Activated CD4-positive, alpha-beta T cell treated with anti-CD3 and anti-CD28 coated beads, Interleukin-2, amount 10 ng/mL, durations not matched to agents 24 days and 14 days (primary cell): Measurements from ENCODE around the gene GPR17. TPM values are rescaled to one million over a fixed set of nuclear protein-coding genes. Genes with fewer than 3 reads are reported as not detected.

Experiments
- DNase-seq: peaks from one replicate; pipeline ENCODE4 v3.0.0; 2022
- H3K27ac Mint-ChIP-seq: one replicate; pipeline ENCODE4 v1.8.0; 2022; ENCODE audit warnings: mild to moderate bottlenecking, mixed read lengths
- H3K27me3 Mint-ChIP-seq: one replicate; pipeline ENCODE4 v1.8.0; 2022; ENCODE audit warnings: mixed read lengths
- H3K36me3 Mint-ChIP-seq: one replicate; pipeline ENCODE4 v1.8.0; 2022; ENCODE audit warnings: low read depth, mild to moderate bottlenecking, mixed read lengths
- H3K4me1 Mint-ChIP-seq: one replicate; pipeline ENCODE4 v1.8.0; 2021; ENCODE audit warnings: mixed read lengths
- H3K4me3 Mint-ChIP-seq: one replicate; pipeline ENCODE4 v1.8.0; 2022; ENCODE audit warnings: mild to moderate bottlenecking, moderate library complexity, mixed read lengths
- H3K9me3 Mint-ChIP-seq: one replicate; pipeline ENCODE4 v1.8.0; 2021; ENCODE audit warnings: mixed read lengths
- intact Hi-C: fragments of 100-400 bp; cut with micrococcal nuclease; formaldehyde crosslinking; loops from one replicate; pipeline ENCODE4 v1.15.1; 2023
- total RNA-seq: library from RNA; stranded (reverse); gene quantifications from 2 replicates; pipeline ENCODE4 v1.2.3, GENCODE V29; 2022

The GPR17 gene
- total RNA-seq, 1 donor from 2014 or later, result not detected

- no peak overlapping the region for H3K27ac Mint-ChIP-seq
- peaks cover 12% of the 10 kb centered on the region for H3K9me3 Mint-ChIP-seq
- H3K4me3 Mint-ChIP-seq, result no peak overlapping the region
- peaks cover 6% of the 10 kb centered on the region for H3K27me3 Mint-ChIP-seq
- no peaks in the 10 kb centered on the region for H3K36me3 Mint-ChIP-seq
- intact Hi-C loops, result no loop called here
- DNase-seq, result no peak
- H3K4me1 Mint-ChIP-seq, result peaks cover 4% of the 10 kb centered on the region
Measured at GRCh38 chr2:127609031-127609751, 36.8 kb upstream of the GPR17 start.

GRCh38 chr2:127609818-127610217 is 36.1 kb upstream of the GPR17 start:
- intact Hi-C loops, result no loop called here
- Mint-ChIP-seq H3K9me3 (peaks cover 14% of the 10 kb centered on the region), H3K36me3 (no peaks in the 10 kb centered on the region), H3K4me3 (no peak overlapping the region), H3K27me3 (peaks cover 8% of the 10 kb centered on the region), H3K4me1 (no peaks in the 10 kb centered on the region), H3K27ac (no peak overlapping the region)
- no peak for DNase-seq

DNA sequence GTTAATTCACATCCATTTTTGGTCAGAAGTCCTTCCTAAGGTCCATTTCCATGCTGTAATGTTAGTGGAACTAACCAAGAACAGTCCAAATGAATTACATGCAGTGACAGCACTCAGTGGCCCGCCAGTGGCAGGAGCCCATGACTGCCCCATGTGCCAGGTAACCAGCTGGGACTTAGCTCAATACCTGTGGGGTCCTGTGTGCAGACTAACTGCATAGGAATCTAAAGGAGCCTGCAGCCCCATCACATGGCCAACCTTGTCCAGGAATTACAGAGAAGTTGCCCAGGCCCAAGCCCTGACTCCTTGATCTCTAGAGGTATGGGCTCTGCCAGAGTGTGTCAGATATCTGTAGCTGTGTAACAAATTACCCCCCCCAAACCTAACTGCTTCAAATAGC is 35.4 kb upstream of the GPR17 start:
- intact Hi-C loops, result no loop called here
- H3K4me3 Mint-ChIP-seq, result no peak overlapping the region
- H3K36me3 Mint-ChIP-seq, result no peaks in the 10 kb centered on the region
- H3K27ac Mint-ChIP-seq, result no peak overlapping the region
- no peak for DNase-seq
- H3K27me3 Mint-ChIP-seq, result peaks cover 10% of the 10 kb centered on the region
- peaks cover 14% of the 10 kb centered on the region for H3K9me3 Mint-ChIP-seq
- H3K4me1 Mint-ChIP-seq, result no peaks in the 10 kb centered on the region

DNA sequence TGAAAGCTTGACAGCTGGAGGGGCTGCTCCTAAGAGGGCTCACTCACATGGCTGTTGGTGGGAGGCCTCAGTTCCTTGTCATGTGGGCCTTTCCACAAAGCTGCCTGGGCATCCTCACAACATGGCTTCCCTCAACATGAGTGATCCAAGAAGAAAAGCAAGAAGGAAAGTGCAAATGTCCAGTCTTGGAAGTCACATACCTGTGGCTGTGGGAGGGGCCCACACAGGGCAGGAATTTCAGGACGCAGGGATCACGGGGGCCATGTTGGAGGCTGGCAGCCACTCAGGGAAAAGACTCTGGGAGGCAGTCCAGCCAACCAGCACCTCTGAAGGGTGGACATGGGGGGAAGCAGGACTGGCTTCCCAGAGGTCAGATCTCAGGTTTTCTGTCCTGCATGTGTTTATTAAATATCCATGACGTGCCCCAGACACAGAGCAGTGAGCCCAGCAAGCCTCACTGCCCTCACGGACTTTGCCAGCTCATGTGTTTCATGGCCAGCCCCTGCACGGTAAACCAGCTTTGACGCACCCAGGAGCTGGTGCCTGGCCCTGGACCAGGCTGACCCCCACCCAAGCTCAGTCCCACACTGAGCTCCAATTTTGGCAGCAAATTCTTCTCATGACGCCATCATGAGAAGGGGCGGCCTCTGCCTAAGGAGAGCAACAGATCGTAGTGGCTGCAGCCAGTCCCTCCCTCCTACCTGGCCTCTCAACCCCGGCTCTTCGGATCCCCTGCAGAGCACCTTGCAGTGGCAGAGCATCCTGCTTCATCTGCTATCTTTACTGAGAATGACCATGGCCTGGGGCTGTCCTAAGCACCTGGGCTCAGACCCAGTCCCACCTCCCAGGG is 34.7 kb upstream of the GPR17 start:
- Mint-ChIP-seq H3K9me3 (peaks cover 14% of the 10 kb centered on the region), H3K36me3 (no peaks in the 10 kb centered on the region), H3K27ac (no peak overlapping the region), H3K4me1 (peaks cover 4% of the 10 kb centered on the region), H3K4me3 (no peak overlapping the region), H3K27me3 (peaks cover 18% of the 10 kb centered on the region)
- DNase-seq, result no peak
- intact Hi-C loops, result no loop called here

DNA sequence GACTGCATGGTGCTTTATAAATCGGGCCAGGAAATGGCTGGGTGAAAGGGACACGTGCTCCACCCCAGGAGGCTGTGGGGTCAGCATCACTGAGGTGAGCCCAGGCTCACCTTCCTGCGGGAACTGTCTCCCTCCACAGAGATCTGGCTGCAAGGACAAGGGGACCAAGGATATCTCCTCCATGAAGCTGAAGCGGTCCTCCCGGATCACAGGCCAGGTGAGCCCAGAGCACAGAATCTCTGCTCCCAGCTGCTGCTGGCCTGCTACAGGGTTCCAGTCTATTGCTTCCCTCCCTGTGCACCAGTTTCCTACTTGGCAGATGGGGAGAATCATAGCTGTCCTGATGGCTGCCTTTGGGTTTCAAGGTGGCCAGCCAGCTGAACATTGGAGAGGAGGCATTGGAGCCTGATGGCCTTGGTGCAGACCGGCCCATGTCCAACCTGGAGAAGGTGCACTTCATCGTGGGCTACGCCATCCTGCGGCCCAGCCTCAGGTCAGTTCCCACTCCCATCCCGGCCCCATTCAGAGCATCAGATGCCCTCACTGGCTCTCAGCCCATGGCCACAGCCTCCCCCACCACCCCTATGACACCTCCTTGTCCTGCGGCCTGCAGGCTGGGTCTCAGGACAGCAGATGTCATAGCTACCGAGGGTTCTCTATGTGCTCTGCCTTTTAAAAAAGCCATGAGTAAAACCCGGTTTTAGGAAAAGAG is 33.7 kb upstream of the GPR17 start:
- Mint-ChIP-seq H3K4me3 (no peak overlapping the region), H3K4me1 (peaks cover 4% of the 10 kb centered on the region), H3K36me3 (no peaks in the 10 kb centered on the region), H3K27me3 (peaks cover 24% of the 10 kb centered on the region), H3K9me3 (peaks cover 14% of the 10 kb centered on the region), H3K27ac (no peak overlapping the region)
- intact Hi-C loops, result no loop called here
- no peak for DNase-seq

- peaks cover 4% of the 10 kb centered on the region for H3K4me1 Mint-ChIP-seq
- no peak overlapping the region for H3K27ac Mint-ChIP-seq
- no peak for DNase-seq
- peaks cover 14% of the 10 kb centered on the region for H3K9me3 Mint-ChIP-seq
- no peak overlapping the region for H3K4me3 Mint-ChIP-seq
- no peaks in the 10 kb centered on the region for H3K36me3 Mint-ChIP-seq
- intact Hi-C loops, result no loop called here
- peaks cover 28% of the 10 kb centered on the region for H3K27me3 Mint-ChIP-seq
Measured at GRCh38 chr2:127614246-127614645, 31.7 kb upstream of the GPR17 start.

GRCh38 chr2:127614731-127615130 is 31.2 kb upstream of the GPR17 start:
- no peaks in the 10 kb centered on the region for H3K36me3 Mint-ChIP-seq
- no peak overlapping the region for H3K27ac Mint-ChIP-seq
- no peak overlapping the region for H3K4me3 Mint-ChIP-seq
- peaks cover 28% of the 10 kb centered on the region for H3K27me3 Mint-ChIP-seq
- peaks cover 14% of the 10 kb centered on the region for H3K9me3 Mint-ChIP-seq
- peaks cover 4% of the 10 kb centered on the region for H3K4me1 Mint-ChIP-seq
- no peak for DNase-seq
- intact Hi-C loops, result no loop called here

DNA sequence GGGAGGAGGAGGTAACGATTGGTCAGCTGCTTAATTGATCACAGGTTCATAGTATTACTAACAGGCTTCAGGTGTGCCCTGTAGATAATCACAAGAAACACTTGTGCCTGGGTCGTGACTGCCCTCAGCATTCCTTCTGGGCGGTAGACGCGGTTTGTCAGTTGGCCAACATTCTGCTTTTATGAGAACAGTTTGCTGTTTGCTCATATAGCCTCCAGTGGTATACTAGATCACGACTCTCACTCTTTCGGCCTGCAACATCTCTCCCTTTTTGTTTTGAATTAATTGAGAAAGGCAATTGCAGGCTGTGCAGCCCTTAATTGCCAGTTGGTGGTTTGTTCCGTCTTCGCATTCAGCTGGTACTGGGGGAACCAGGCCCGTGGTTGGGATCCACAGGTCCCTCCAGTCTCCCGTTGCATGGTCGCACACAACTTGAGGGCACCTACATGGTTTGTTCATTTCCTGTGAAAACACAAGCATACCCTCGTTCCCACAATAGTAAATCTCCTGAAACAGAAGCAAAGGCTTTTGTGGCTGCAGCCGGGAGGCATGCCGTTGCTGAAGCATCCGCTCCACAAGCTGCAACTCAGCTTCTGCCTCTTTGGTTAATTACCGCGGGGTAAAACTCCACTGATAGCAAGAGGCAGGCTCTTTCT is 30.3 kb upstream of the GPR17 start:
- DNase-seq, result no peak
- Mint-ChIP-seq H3K4me1 (peaks cover 4% of the 10 kb centered on the region), H3K27ac (no peak overlapping the region), H3K27me3 (peaks cover 28% of the 10 kb centered on the region), H3K4me3 (no peak overlapping the region), H3K36me3 (no peaks in the 10 kb centered on the region), H3K9me3 (peaks cover 14% of the 10 kb centered on the region)
- intact Hi-C loops, result no loop called here

GRCh38 chr2:127618551-127619202 is 27.3 kb upstream of the GPR17 start:
- no peak overlapping the region for H3K4me3 Mint-ChIP-seq
- DNase-seq, result no peak
- intact Hi-C loops, result no loop called here
- H3K36me3 Mint-ChIP-seq, result no peaks in the 10 kb centered on the region
- H3K9me3 Mint-ChIP-seq, result peaks cover 7% of the 10 kb centered on the region
- peaks cover 4% of the 10 kb centered on the region for H3K4me1 Mint-ChIP-seq
- H3K27ac Mint-ChIP-seq, result no peak overlapping the region
- peaks cover 25% of the 10 kb centered on the region for H3K27me3 Mint-ChIP-seq

DNA sequence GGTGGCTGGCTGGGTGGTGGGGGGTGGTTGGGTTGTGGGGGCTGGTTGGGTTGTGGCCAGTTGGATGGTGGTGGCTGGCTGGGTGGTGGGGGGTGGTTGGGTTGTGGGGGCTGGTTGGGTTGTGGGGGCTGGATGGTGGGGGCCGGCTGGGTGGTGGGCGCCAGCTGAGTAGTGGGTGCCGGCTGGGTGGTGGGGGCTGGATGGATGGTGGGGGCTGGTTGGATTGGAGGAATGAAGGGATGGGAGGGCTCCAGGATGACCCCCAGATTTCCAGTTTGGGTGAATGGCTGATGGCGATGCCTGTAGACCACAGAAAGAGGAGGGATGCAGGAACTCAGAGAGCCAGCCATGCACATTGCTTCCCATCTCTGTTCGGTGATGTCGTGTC is 26.8 kb upstream of the GPR17 start:
- no peak for DNase-seq
- intact Hi-C loops, result no loop called here
- Mint-ChIP-seq H3K4me1 (peaks cover 4% of the 10 kb centered on the region), H3K27ac (no peak overlapping the region), H3K27me3 (peaks cover 21% of the 10 kb centered on the region), H3K36me3 (no peaks in the 10 kb centered on the region), H3K4me3 (no peak overlapping the region), H3K9me3 (peaks cover 2% of the 10 kb centered on the region)

GRCh38 chr2:127619877-127620705 is 25.9 kb upstream of the GPR17 start:
- no peaks in the 10 kb centered on the region for H3K36me3 Mint-ChIP-seq
- DNase-seq, result no peak
- no peaks in the 10 kb centered on the region for H3K9me3 Mint-ChIP-seq
- H3K27ac Mint-ChIP-seq, result no peak overlapping the region
- intact Hi-C loops, result no loop called here
- peaks cover 18% of the 10 kb centered on the region for H3K27me3 Mint-ChIP-seq
- H3K4me1 Mint-ChIP-seq, result peaks cover 4% of the 10 kb centered on the region
- no peak overlapping the region for H3K4me3 Mint-ChIP-seq

- no peaks in the 10 kb centered on the region for H3K36me3 Mint-ChIP-seq
- intact Hi-C loops, result no loop called here
- peaks cover 2% of the 10 kb centered on the region for H3K4me1 Mint-ChIP-seq
- no peaks in the 10 kb centered on the region for H3K9me3 Mint-ChIP-seq
- H3K27ac Mint-ChIP-seq, result no peak overlapping the region
- DNase-seq, result no peak
- no peak overlapping the region for H3K4me3 Mint-ChIP-seq
- peaks cover 14% of the 10 kb centered on the region for H3K27me3 Mint-ChIP-seq
Measured at GRCh38 chr2:127620866-127621265, 25.1 kb upstream of the GPR17 start.
